NCI-H1694 treated with DMSO at 0.1 percent for 48 hours (cell line): ENCODE results near the gene MVB12B.

ENCODE experiments used
- DNase-seq: peaks from one replicate; lab custom pipeline; 2025; lab: John Stamatoyannopoulos, UW

The MVB12B gene

GRCh38 chr9:126504977-126505455, 178.4 kb downstream of the MVB12B start:
- no peak for DNase-seq

- DNase-seq, result no peak
Measured at GRCh38 chr9:126505697-126506346, 179.2 kb downstream of the MVB12B start.

- DNase-seq, result no peak
Measured at GRCh38 chr9:126506361-126507317, 180.0 kb downstream of the MVB12B start.

- no peak for DNase-seq
Measured at GRCh38 chr9:126507318-126508109, 180.9 kb downstream of the MVB12B start.

- no peak for DNase-seq
Measured at GRCh38 chr9:126508171-126508591, 181.6 kb downstream of the MVB12B start.

- no peak for DNase-seq
Measured at GRCh38 chr9:126508928-126509327, 182.3 kb downstream of the MVB12B start.

GRCh38 chr9:126509718-126510117, 183.1 kb downstream of the MVB12B start:
- DNase-seq, result no peak

GRCh38 chr9:126510564-126510963, 183.9 kb downstream of the MVB12B start:
- DNase-seq, result no peak

GRCh38 chr9:126511411-126511810, 184.8 kb downstream of the MVB12B start:
- DNase-seq, result no peak

- DNase-seq, result no peak
Measured at GRCh38 chr9:126513159-126514036, 186.8 kb downstream of the MVB12B start.

GRCh38 chr9:126514037-126514821, 187.6 kb downstream of the MVB12B start:
- DNase-seq, result peak; percentile 15

GRCh38 chr9:126515001-126515872, 188.6 kb downstream of the MVB12B start:
- no peak for DNase-seq

GRCh38 chr9:126515873-126516505, 189.4 kb downstream of the MVB12B start:
- no peak for DNase-seq

GRCh38 chr9:126516561-126516935, 189.9 kb downstream of the MVB12B start:
- DNase-seq, result no peak

- DNase-seq, result no peak
Measured at GRCh38 chr9:126516936-126517832, 190.6 kb downstream of the MVB12B start.

- DNase-seq, result no peak
Measured at GRCh38 chr9:126517833-126518356, 191.3 kb downstream of the MVB12B start.

GRCh38 chr9:126518763-126519162, 192.1 kb downstream of the MVB12B start:
- DNase-seq, result no peak
